ENCODE measurements around the gene PTPRH. TPM values are rescaled to one million over a fixed set of nuclear protein-coding genes. Genes with fewer than 3 reads are reported as not detected.

PTPRH gene
- polyA plus RNA-seq, 1 of the 3 experiments (the other 2 are of a cell fraction), result 1.1 TPM

DNA sequence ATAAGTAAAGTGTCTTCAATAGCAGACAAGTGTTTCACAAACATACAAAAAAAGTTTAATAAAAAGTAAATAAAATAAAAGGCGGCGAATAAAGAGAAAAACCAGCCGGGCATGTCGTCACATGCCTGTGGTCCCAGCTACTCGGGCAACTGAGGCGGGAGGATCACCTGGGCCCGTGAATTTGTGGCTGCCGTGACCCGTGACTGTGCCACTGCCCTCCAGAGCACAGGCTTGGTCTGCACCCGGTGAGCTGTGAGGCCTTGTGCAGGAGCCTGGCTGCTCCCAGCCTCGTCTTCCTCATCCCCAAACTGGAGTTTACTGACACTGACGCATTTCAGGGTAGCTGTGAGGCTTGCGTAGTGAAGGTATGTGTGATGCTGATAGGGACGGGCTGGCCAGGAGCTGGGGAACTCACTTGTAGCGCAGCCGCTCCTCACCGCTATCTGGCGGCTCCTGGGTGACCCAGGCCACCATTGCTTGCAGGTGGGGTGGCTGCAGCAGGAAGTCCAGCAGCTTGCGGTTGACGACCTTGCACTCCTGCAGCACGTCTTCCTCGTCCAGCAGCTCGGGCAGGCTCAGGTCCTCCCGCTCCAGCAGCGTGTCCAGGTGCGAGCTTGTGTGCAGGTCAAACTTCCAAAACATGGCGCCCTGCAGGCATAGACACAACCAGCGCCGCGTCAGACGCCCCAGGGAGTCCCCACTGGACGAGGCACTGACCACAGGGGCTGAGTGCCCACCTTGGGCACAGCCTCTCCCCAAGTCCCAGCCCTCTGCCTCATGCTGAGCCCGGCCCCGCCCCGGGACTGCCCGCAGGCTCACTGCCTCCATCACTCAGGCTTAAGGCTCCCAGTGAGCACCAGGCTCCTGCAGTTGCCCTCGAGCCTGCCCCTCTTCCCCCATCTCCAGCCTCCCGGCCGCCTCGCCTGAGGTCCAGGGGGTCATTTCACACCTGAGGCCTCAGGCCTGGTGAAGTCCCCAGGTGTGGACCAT lies 37.5 kb upstream of the PTPRH start:
- H2AFZ ChIP-seq (ENCODE audit: low read depth), result no peak overlapping the region
- H3K79me2 ChIP-seq (ENCODE audit: insufficient read depth), result peaks cover 47% of the 10 kb centered on the region
- ChIA-PET POLR2A (interaction anchor here (1.8 to 3.3 kb wide), 2 partner anchors 13 to 19 kb away, joined by 11 read pairs; partner anchors contain the start of genes PPP6R1 and TMEM86B), CTCF (no interaction called here)
- DNase-seq, result no peak
- WGBS (ENCODE audit: low lambda C conversion rate), result 95% methylated on average over 23 of the region's 40 CpGs
- H3K27me3 ChIP-seq (ENCODE audit: insufficient read depth), result no peaks in the 10 kb centered on the region
- H4K20me1 ChIP-seq (ENCODE audit: insufficient read depth), result peaks cover 54% of the 10 kb centered on the region
- peaks cover 4 to 24% of the 10 kb centered on the region in 2 experiments for H3K36me3 ChIP-seq (replicated peaks in 1 of 2; ENCODE audit: control insufficient read depth in 1 of 2, insufficient read depth in 2 of 2, low read length in 1 of 2)
- no peak for TF ChIP-seq FOSL2 (IDR thresholded peaks at IDR 0.05; ENCODE audit: borderline replicate concordance, low read depth)
- TF ChIP-seq RCOR1 (IDR thresholded peaks at IDR 0.05; ENCODE audit: low read length), result no peak
- 0 out of 2 replicates have a peak, but pooled peaks have one; percentile 32 for TF ChIP-seq FOXJ3 (CRISPR knock-in tag; IDR thresholded peaks at IDR 0.05)
- H3K9me3 ChIP-seq, result no peaks in the 10 kb centered on the region
- H3K4me3 ChIP-seq (ENCODE audit: low read depth in 2 of 2, low read length in 1 of 2), result no peak overlapping the region
- H3K27ac ChIP-seq (ENCODE audit: low read depth in 2 of 2, low read length in 1 of 2), result peak overlapping the region in 1 of 2 experiments; percentile 13; a peak in 1 of 4 replicates
- no peaks in the 10 kb centered on the region for H3F3A ChIP-seq (replicated peaks; ENCODE audit: insufficient read depth)
- H3K4me1 ChIP-seq (ENCODE audit: control insufficient read depth in 1 of 2, insufficient read depth in 2 of 2, low read depth in 1 of 2, low read length in 1 of 2), result peaks cover 0 to 23% of the 10 kb centered on the region in 2 experiments; a peak in 1 of 4 replicates
- no peak overlapping the region for H3K9ac ChIP-seq
- H3K9me2 ChIP-seq, result no peaks in the 10 kb centered on the region
- H3K4me2 ChIP-seq, result no peak overlapping the region

DNA sequence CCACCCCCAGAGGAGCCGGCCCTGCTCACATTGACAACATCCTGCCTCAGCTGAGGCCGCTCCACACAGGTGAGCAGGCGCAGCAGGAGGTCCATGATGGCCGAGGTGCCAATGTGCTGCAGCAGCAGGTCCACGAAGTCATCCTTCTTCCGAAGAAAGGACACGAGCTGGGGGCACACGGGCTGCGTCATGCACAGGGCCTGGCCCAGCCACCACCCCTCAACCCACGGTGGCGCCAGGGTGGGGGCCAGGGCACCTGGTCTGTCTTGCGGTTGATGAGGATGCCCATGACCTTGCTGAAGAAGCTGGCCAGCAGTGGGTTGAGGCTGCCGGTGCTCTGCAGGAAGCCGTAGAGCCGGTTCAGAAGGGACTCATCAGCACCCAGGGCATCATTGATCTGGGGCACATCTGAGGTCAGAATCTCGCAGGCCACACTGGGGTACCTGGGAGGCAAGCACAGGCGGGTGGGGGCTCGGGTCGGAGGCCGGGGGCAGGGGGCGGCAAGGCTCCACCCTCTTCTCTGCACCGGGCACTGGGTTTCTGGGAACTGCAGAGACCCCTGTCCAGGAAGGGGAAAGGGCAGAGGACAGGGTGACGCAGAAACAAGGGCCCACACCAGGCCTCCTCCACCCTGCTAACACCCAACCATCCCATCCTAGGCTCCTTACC lies 36.1 kb upstream of the PTPRH start:
- ChIA-PET POLR2A (no interaction called here), CTCF (interaction anchor here (1.8 kb wide), 1 partner anchor 10 kb away, joined by 6 read pairs; no protein-coding TSS in a partner anchor)
- 95% methylated on average over 14 of the region's 23 CpGs for WGBS (ENCODE audit: low lambda C conversion rate)
- Histone ChIP-seq H3F3A (replicated peaks; ENCODE audit: insufficient read depth) (no peaks in the 10 kb centered on the region), H4K20me1 (ENCODE audit: insufficient read depth) (peaks cover 40% of the 10 kb centered on the region), H3K79me2 (ENCODE audit: insufficient read depth) (peaks cover 34% of the 10 kb centered on the region), H3K27me3 (ENCODE audit: insufficient read depth) (no peaks in the 10 kb centered on the region), H3K9me2 (no peaks in the 10 kb centered on the region), H2AFZ (ENCODE audit: low read depth) (no peak overlapping the region), H3K4me3 (ENCODE audit: low read depth in 2 of 2, low read length in 1 of 2) (no peak overlapping the region), H3K4me2 (no peak overlapping the region), H3K27ac (ENCODE audit: low read depth in 2 of 2, low read length in 1 of 2) (no peak overlapping the region), H3K4me1 (ENCODE audit: control insufficient read depth in 1 of 2, insufficient read depth in 2 of 2, low read depth in 1 of 2, low read length in 1 of 2) (peaks cover 0 to 23% of the 10 kb centered on the region in 2 experiments; a peak in 1 of 4 replicates), H3K36me3 (replicated peaks in 1 of 2; ENCODE audit: control insufficient read depth in 1 of 2, insufficient read depth in 2 of 2, low read length in 1 of 2) (peaks cover 7 to 35% of the 10 kb centered on the region in 2 experiments), H3K9me3 (no peaks in the 10 kb centered on the region), H3K9ac (no peak overlapping the region)
- TF ChIP-seq GABPA (IDR thresholded peaks at IDR 0.05; ENCODE audit: low read depth) (no peak), GATA2 (CRISPR knock-in tag; IDR thresholded peaks at IDR 0.05) (no peak), JUND (IDR thresholded peaks at IDR 0.05) (no peak), SMC3 (IDR thresholded peaks at IDR 0.05; ENCODE audit: low read depth, low read length) (no peak), SIN3A (IDR thresholded peaks at IDR 0.05; ENCODE audit: borderline replicate concordance, low read depth, low read length) (no peak), TEAD4 (IDR thresholded peaks at IDR 0.05; ENCODE audit: borderline replicate concordance, insufficient read depth) (no peak), ELF1 (IDR thresholded peaks at IDR 0.05) (no peak), RAD21 (IDR thresholded peaks at IDR 0.05; ENCODE audit: low read length) (no peak), RCOR1 (IDR thresholded peaks at IDR 0.05; ENCODE audit: low read length) (no peak), FOXJ3 (CRISPR knock-in tag; IDR thresholded peaks at IDR 0.05) (no peak), TAF1 (IDR thresholded peaks at IDR 0.05; ENCODE audit: borderline replicate concordance, low read depth, low read length) (no peak), RXRA (IDR thresholded peaks at IDR 0.05; ENCODE audit: borderline replicate concordance, low read depth) (no peak)
- TF ChIP-seq, protein P1, sequence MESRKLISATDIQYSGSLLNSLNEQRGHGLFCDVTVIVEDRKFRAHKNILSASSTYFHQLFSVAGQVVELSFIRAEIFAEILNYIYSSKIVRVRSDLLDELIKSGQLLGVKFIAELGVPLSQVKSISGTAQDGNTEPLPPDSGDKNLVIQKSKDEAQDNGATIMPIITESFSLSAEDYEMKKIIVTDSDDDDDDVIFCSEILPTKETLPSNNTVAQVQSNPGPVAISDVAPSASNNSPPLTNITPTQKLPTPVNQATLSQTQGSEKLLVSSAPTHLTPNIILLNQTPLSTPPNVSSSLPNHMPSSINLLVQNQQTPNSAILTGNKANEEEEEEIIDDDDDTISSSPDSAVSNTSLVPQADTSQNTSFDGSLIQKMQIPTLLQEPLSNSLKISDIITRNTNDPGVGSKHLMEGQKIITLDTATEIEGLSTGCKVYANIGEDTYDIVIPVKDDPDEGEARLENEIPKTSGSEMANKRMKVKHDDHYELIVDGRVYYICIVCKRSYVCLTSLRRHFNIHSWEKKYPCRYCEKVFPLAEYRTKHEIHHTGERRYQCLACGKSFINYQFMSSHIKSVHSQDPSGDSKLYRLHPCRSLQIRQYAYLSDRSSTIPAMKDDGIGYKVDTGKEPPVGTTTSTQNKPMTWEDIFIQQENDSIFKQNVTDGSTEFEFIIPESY (IDR thresholded peaks at IDR 0.05; ENCODE audit: borderline replicate concordance, low read depth), result no peak
- TF ChIP-seq, protein P2, sequence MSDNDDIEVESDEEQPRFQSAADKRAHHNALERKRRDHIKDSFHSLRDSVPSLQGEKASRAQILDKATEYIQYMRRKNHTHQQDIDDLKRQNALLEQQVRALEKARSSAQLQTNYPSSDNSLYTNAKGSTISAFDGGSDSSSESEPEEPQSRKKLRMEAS (IDR thresholded peaks at IDR 0.05; ENCODE audit: low read depth), result no peak
- TF ChIP-seq, protein P3, sequence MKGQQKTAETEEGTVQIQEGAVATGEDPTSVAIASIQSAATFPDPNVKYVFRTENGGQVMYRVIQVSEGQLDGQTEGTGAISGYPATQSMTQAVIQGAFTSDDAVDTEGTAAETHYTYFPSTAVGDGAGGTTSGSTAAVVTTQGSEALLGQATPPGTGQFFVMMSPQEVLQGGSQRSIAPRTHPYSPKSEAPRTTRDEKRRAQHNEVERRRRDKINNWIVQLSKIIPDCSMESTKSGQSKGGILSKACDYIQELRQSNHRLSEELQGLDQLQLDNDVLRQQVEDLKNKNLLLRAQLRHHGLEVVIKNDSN (IDR thresholded peaks at IDR 0.05; ENCODE audit: borderline replicate concordance, low read depth), result no peak
- TF ChIP-seq, protein P4, sequence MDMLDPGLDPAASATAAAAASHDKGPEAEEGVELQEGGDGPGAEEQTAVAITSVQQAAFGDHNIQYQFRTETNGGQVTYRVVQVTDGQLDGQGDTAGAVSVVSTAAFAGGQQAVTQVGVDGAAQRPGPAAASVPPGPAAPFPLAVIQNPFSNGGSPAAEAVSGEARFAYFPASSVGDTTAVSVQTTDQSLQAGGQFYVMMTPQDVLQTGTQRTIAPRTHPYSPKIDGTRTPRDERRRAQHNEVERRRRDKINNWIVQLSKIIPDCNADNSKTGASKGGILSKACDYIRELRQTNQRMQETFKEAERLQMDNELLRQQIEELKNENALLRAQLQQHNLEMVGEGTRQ (IDR thresholded peaks at IDR 0.05; ENCODE audit: borderline replicate concordance, low read depth, low read length), result no peak
- no peak for DNase-seq

Data from SK-N-SH (cell line).